ENCODE data around the gene CTDSPL.

DNA sequence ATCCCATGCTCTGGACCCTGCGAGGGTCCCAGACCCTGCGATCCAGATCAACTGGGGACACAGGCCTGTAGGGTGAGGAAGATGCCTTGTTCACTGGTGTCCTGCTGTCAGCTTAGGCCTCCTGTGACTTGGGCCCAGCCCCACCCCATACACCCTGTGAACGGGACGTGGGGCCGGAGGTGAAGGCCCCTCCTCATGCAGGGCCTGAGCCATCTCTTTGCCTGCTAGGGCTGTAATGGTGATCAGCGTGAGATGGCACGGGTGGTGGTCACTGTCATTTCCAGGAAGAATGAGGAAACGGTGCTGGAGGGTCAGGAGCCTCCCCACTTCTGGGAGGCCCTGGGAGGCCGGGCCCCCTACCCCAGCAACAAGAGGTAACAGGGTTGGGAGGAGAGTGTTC is 141.3 kb downstream of the CTDSPL start:
- TF ChIP-seq, protein P1, sequence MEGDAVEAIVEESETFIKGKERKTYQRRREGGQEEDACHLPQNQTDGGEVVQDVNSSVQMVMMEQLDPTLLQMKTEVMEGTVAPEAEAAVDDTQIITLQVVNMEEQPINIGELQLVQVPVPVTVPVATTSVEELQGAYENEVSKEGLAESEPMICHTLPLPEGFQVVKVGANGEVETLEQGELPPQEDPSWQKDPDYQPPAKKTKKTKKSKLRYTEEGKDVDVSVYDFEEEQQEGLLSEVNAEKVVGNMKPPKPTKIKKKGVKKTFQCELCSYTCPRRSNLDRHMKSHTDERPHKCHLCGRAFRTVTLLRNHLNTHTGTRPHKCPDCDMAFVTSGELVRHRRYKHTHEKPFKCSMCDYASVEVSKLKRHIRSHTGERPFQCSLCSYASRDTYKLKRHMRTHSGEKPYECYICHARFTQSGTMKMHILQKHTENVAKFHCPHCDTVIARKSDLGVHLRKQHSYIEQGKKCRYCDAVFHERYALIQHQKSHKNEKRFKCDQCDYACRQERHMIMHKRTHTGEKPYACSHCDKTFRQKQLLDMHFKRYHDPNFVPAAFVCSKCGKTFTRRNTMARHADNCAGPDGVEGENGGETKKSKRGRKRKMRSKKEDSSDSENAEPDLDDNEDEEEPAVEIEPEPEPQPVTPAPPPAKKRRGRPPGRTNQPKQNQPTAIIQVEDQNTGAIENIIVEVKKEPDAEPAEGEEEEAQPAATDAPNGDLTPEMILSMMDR (IDR thresholded peaks at IDR 0.05; ENCODE audit: insufficient read depth, low read length), result no peak
- TF ChIP-seq GABPA (IDR thresholded peaks at IDR 0.05; ENCODE audit: low read depth) (no peak), REST (IDR thresholded peaks at IDR 0.05; ENCODE audit: insufficient replicate concordance, low read depth) (no peak), POLR2AphosphoS5 (IDR thresholded peaks at IDR 0.05; ENCODE audit: low read depth) (no peak)

All from HL-60 (cell line).